ENCODE results near the gene ACTMAP. TPM values are rescaled to one million over a fixed set of nuclear protein-coding genes. Genes with fewer than 3 reads are reported as not detected.
A peak's percentile ranks its signal among the peaks of the same experiment; 100 is the strongest.

ACTMAP gene
- total and polyA plus RNA-seq, 9 of the 15 experiments (the other 6 are each of a cell fraction or from before 2014, with no cell fraction given), result 1.7 to 16.6 (median 4.9) TPM

DNA sequence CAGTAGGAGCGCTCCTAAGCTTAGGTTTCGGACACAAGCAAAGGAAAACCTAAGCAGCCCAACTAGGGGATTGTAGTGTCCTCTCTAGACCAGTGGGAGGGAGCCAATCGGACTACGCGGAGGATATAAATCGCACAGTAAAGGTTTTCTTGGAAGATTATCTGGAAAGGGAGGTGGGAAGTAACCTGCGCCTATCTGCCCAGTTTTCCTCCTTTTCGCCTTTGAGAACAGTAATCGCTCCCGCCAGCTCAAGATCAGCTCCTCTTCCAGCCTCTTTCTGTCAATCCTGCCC lies 27.3 kb upstream of the ACTMAP start (continued):
- peak; percentile 36; the same call in 1 of the 2 replicates for TF ChIP-seq KAT7 (CRISPR knock-in tag; IDR thresholded peaks at IDR 0.05; ENCODE audit: borderline replicate concordance)
- TF ChIP-seq, protein P1, sequence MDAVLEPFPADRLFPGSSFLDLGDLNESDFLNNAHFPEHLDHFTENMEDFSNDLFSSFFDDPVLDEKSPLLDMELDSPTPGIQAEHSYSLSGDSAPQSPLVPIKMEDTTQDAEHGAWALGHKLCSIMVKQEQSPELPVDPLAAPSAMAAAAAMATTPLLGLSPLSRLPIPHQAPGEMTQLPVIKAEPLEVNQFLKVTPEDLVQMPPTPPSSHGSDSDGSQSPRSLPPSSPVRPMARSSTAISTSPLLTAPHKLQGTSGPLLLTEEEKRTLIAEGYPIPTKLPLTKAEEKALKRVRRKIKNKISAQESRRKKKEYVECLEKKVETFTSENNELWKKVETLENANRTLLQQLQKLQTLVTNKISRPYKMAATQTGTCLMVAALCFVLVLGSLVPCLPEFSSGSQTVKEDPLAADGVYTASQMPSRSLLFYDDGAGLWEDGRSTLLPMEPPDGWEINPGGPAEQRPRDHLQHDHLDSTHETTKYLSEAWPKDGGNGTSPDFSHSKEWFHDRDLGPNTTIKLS (IDR thresholded peaks at IDR 0.05; ENCODE audit: borderline replicate concordance, low read depth), result peak; percentile 40; the same call in 1 of the 2 replicates
- TF ChIP-seq, protein P2, sequence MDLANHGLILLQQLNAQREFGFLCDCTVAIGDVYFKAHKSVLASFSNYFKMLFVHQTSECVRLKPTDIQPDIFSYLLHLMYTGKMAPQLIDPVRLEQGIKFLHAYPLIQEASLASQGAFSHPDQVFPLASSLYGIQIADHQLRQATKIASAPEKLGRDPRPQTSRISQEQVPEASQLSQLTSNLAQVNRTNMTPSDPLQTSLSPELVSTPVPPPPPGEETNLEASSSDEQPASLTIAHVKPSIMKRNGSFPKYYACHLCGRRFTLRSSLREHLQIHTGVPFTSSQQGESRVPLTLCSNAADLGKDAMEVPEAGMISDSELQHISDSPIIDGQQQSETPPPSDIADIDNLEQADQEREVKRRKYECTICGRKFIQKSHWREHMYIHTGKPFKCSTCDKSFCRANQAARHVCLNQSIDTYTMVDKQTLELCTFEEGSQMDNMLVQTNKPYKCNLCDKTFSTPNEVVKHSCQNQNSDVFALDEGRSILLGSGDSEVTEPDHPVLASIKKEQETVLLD (IDR thresholded peaks at IDR 0.05), result no peak
- TF ChIP-seq, protein P3, sequence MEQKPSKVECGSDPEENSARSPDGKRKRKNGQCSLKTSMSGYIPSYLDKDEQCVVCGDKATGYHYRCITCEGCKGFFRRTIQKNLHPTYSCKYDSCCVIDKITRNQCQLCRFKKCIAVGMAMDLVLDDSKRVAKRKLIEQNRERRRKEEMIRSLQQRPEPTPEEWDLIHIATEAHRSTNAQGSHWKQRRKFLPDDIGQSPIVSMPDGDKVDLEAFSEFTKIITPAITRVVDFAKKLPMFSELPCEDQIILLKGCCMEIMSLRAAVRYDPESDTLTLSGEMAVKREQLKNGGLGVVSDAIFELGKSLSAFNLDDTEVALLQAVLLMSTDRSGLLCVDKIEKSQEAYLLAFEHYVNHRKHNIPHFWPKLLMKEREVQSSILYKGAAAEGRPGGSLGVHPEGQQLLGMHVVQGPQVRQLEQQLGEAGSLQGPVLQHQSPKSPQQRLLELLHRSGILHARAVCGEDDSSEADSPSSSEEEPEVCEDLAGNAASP (IDR thresholded peaks at IDR 0.05), result no peak
- TF ChIP-seq POLR2A (conservative IDR thresholded peaks at IDR 0.05), result peak; percentile 63; the same call in 1 of the 2 replicates
- peak in 1 of 2 experiments; percentile 24; a peak in 1 of 4 replicates for TF ChIP-seq SIN3A (IDR thresholded peaks at IDR 0.05; ENCODE audit: borderline replicate concordance in 2 of 2, control insufficient read depth in 1 of 2, low read depth in 2 of 2, low read length in 2 of 2)
- TF ChIP-seq FOXK1 (CRISPR knock-in tag; IDR thresholded peaks at IDR 0.05; ENCODE audit: borderline replicate concordance), result no peak
- TF ChIP-seq, protein P4, sequence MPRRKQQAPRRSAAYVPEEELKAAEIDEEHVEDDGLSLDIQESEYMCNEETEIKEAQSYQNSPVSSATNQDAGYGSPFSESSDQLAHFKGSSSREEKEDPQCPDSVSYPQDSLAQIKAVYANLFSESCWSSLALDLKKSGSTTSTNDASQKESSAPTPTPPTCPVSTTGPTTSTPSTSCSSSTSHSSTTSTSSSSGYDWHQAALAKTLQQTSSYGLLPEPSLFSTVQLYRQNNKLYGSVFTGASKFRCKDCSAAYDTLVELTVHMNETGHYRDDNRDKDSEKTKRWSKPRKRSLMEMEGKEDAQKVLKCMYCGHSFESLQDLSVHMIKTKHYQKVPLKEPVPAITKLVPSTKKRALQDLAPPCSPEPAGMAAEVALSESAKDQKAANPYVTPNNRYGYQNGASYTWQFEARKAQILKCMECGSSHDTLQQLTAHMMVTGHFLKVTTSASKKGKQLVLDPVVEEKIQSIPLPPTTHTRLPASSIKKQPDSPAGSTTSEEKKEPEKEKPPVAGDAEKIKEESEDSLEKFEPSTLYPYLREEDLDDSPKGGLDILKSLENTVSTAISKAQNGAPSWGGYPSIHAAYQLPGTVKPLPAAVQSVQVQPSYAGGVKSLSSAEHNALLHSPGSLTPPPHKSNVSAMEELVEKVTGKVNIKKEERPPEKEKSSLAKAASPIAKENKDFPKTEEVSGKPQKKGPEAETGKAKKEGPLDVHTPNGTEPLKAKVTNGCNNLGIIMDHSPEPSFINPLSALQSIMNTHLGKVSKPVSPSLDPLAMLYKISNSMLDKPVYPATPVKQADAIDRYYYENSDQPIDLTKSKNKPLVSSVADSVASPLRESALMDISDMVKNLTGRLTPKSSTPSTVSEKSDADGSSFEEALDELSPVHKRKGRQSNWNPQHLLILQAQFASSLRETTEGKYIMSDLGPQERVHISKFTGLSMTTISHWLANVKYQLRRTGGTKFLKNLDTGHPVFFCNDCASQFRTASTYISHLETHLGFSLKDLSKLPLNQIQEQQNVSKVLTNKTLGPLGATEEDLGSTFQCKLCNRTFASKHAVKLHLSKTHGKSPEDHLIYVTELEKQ (CRISPR knock-in tag; IDR thresholded peaks at IDR 0.05), result no peak
- no peak for TF ChIP-seq ZNF311 (CRISPR knock-in tag; IDR thresholded peaks at IDR 0.05)
- no peak for TF ChIP-seq ZNF77 (CRISPR knock-in tag; IDR thresholded peaks at IDR 0.05)
- TF ChIP-seq TBL1XR1 (IDR thresholded peaks at IDR 0.05; ENCODE audit: low read length in 2 of 2), result peak in 1 of 2 experiments; percentile 26; a peak in 1 of 4 replicates
- TF ChIP-seq RBFOX2 (IDR thresholded peaks at IDR 0.05; ENCODE audit: low read depth, low read length), result no peak
- TF ChIP-seq CHD1 (IDR thresholded peaks at IDR 0.05; ENCODE audit: low read length), result peak; percentile 66
- TF ChIP-seq KLF6 (CRISPR knock-in tag; IDR thresholded peaks at IDR 0.05; ENCODE audit: borderline replicate concordance), result no peak
- TF ChIP-seq, protein P5, sequence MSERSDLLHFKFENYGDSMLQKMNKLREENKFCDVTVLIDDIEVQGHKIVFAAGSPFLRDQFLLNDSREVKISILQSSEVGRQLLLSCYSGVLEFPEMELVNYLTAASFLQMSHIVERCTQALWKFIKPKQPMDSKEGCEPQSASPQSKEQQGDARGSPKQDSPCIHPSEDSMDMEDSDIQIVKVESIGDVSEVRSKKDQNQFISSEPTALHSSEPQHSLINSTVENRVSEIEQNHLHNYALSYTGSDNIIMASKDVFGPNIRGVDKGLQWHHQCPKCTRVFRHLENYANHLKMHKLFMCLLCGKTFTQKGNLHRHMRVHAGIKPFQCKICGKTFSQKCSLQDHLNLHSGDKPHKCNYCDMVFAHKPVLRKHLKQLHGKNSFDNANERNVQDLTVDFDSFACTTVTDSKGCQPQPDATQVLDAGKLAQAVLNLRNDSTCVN (CRISPR knock-in tag; IDR thresholded peaks at IDR 0.05), result no peak
- TF ChIP-seq ELF1 (tag; IDR thresholded peaks at IDR 0.05), result no peak
- TF ChIP-seq LEF1 (IDR thresholded peaks at IDR 0.05), result peak; percentile 16; the same call in 1 of the 2 replicates
- TF ChIP-seq BHLHE40 (IDR thresholded peaks at IDR 0.05; ENCODE audit: low read length), result peak; percentile 8; the same call in 1 of the 2 replicates

All from K562 (cell line).